ENCODE results near the gene PAFAH1B1.

Gene PAFAH1B1

DNA sequence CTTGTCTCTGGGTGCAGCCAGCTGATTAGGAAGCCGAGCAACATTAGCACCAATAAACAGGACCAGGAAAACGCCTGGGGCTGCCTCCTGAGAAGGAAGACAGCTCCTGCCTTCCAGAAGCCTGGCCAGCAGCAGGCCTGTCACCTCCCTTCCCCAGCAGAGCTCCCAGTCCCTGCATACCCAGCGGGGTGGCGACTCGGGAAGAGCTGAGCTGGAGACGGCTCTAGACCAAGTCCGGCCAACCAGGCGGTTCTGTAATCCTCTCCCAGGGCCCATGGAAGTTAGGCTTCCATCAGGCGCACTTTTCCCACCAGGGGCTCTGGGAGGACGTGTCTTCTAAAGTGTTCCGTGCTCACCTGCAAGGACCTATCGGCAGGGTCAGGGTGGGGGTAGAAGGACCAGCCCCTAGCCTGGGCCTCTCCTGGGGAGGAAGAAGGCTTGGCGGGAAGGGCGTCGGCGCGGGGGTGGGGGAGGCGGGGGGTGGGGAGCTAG, 130.1 kb downstream of the PAFAH1B1 start:
- DNase-seq, result no peak

DNA sequence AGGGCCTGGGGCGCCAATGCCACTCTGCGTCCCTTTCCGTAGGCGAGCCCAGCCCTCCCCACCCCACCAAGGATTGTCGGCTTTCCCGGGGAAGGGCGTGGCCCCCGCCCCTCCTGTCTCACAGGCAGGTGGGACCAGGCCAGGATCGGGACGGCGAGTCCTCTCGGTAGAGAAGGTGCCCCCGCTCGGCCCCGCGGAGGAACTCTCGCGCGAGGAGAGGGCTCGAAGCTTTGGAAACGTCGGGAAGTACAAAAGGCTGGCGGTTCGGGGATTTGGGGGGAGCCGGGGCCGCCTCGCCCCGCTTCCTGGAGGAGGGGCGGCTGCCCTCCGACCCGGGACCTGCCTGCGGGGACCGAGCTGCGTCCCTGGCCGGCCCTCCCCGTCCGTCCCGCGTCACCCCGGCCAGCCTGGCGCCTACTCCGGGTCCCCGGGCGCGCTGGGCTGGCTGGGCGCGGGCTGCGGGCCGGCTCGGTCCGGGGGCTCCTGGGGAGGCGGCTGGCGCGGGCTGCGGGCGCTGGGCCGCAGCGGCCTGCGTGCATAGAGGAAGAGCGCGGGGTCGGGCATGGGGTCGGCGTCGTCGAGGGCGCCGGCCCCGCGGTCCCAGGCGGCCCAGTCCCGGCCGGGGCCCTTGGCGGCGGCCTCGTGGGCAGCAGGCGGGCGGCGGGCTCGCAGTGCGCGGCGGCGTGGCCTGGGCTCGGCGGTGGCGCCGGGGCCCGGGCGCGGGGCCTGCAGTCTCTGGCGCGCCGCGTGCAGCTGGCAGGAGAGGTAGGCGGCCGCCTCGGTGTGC, 130.7 kb downstream of the PAFAH1B1 start:
- no peak for DNase-seq

GRCh38 chr17:2724784-2725164, 131.3 kb downstream of the PAFAH1B1 start:
- no peak for DNase-seq

GRCh38 chr17:2730764-2731353, 137.4 kb downstream of the PAFAH1B1 start:
- no peak for DNase-seq

DNA sequence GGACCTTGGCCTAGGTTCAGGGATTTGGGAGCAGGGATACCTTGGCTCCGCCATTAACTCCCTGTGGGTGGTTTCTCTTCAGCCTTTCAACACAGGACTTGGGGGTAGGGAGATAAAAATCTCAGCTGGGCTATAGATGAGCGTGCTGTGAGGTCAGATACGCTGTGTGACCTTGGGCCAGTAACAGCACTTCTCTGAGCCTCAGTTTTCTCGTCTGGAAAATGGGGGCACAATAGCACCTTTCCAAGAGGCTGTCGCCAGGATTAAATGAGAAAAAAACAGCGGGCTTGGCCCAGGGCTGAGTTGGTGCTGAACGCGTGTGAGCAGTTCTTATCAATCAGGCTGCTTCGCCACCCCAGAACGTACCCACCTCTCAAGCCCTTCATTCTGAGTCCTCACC, 138.4 kb downstream of the PAFAH1B1 start:
- DNase-seq, result no peak

GRCh38 chr17:2734939-2735338, 141.5 kb downstream of the PAFAH1B1 start:
- no peak for DNase-seq

All from NCI-H510A (cell line).